Endodermal cell (in vitro differentiated cells): Measurements from ENCODE around the gene AMOTL2. TPM values are rescaled to one million over a fixed set of nuclear protein-coding genes. Genes with fewer than 3 reads are reported as not detected.

Experiments used
- DNase-seq: peaks from one replicate; pipeline ENCODE4 v3.0.0-alpha.2; 2017
- H3K27ac ChIP-seq: 2 replicates; pipeline ENCODE4 v1.5.1; 2013; ENCODE audit warnings: mild to moderate bottlenecking, low read depth, low read length, moderate library complexity
- H3K27me3 ChIP-seq: 2 replicates; pipeline ENCODE4 v1.6.1; 2013; ENCODE audit warnings: mild to moderate bottlenecking, low read length, moderate library complexity; ENCODE audit not compliant: insufficient read depth, control insufficient read depth, poor library complexity, severe bottlenecking
- H3K36me3 ChIP-seq: 2 replicates; pipeline ENCODE4 v1.7.0; 2013; ENCODE audit warnings: mild to moderate bottlenecking, low read length, moderate library complexity; ENCODE audit not compliant: control insufficient read depth, insufficient read depth
- H3K4me1 ChIP-seq: one replicate; pipeline ENCODE4 v1.7.0; 2013; ENCODE audit warnings: low read length; ENCODE audit not compliant: control insufficient read depth, insufficient read depth
- H3K4me3 ChIP-seq: 2 replicates; pipeline ENCODE4 v1.5.1; 2013; ENCODE audit warnings: mild to moderate bottlenecking, low read length, moderate library complexity
- H3K9ac ChIP-seq: 2 replicates; pipeline ENCODE4 v1.6.1; 2013; ENCODE audit warnings: mild to moderate bottlenecking, low read length, moderate library complexity; ENCODE audit not compliant: poor library complexity, severe bottlenecking; ENCODE audit errors: extremely low read depth
- H3K9me3 ChIP-seq: 2 replicates; pipeline ENCODE4 v1.6.1; 2013; ENCODE audit warnings: mild to moderate bottlenecking, low read length, moderate library complexity; ENCODE audit not compliant: control insufficient read depth
- H3K27ac Mint-ChIP-seq: 2 replicates; pipeline ENCODE4 v1.8.0; 2020; ENCODE audit warnings: mixed read lengths
- H3K27me3 Mint-ChIP-seq: 2 replicates; pipeline ENCODE4 v1.8.0; 2021; ENCODE audit warnings: mild to moderate bottlenecking, mixed read lengths; ENCODE audit not compliant: insufficient read depth
- H3K36me3 Mint-ChIP-seq: 2 replicates; pipeline ENCODE4 v1.8.0; 2020; ENCODE audit warnings: low read depth, mixed read lengths
- H3K4me1 Mint-ChIP-seq: 2 replicates; pipeline ENCODE4 v1.8.0; 2020; ENCODE audit warnings: mixed read lengths
- H3K4me3 Mint-ChIP-seq: 2 replicates; pipeline ENCODE4 v1.8.0; 2020; ENCODE audit warnings: mild to moderate bottlenecking, moderate library complexity, mixed read lengths
- H3K9me3 Mint-ChIP-seq: 2 replicates; pipeline ENCODE4 v1.8.0; 2020; ENCODE audit warnings: mild to moderate bottlenecking, mixed read lengths
- WGBS, 2 experiments: methylation state at CpG; one replicate each; pipeline versions ENCODE4 v1.1.5 to v1.1.7; 2013; ENCODE audit warnings: missing lambda C conversion rate in 2 of 2, mixed read lengths in 1 of 2; ENCODE audit not compliant: insufficient coverage in 1 of 2, insufficient read length in 1 of 2; 5-methylcytosine and 5-hydroxymethylcytosine counted together
- total RNA-seq, 2 donors: library from RNA; stranded (reverse); fragmentation: NEBNext Ultra II Directional in 1 of 2; extraction: Animal tissue kit (Norgen Biotek cat#: 25700) in 1 of 2; gene quantifications; 2 replicates in 1 of 2; 3 replicates in 1 of 2; pipeline ENCODE4 v1.2.1, GENCODE V29; 2021
- TF ChIP-seq, protein P1 (sequence below): fragments of 200-600 bp; sonication (generic); conservative IDR thresholded peaks from 2 replicates; pipeline ENCODE4 v1.5.0; 2021; ENCODE audit warnings: antibody characterized with exemption, mild to moderate bottlenecking

Gene AMOTL2
- total RNA-seq, 2 donors from 2014 or later, result 109 to 153 TPM

DNA sequence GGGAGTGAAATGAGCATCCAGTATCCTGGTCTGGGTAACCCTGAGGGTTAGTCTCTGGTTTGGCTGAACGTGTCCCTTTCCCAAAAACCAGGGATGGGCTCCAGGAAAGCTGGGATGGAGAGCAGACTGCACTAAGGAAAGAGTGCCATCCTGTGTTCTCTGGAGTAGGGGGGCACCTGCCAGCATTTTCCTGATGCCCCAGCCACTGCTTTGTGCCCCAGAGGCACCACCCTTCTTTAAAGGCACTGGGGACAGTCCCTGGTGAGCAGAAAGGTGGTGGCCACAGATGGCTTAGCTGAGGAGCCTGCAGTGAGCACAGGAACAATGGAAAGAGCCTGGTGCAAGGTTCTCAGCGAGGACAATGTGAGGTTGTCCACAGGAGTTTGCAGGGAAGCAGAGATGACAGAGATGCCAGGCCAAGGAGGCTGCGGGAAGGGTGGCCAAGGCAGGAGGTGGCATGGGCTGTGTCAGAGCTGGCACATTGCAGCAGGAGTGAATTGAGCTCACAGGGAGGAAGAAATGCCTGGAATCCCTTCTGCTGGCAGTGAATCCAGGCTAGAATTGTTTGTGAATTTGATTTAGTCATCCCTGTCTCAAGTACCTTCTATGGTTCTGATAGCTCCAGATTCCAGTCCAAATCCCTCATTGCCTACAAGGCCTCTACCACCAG is 39.9 kb downstream of the AMOTL2 start:
- no peaks in the 10 kb centered on the region for H3K9me3 Mint-ChIP-seq
- H3K27me3 Mint-ChIP-seq, result no peaks in the 10 kb centered on the region
- DNase-seq, result peak; percentile 68
- 89% methylated on average over 3 of the region's 3 CpGs for WGBS, 2 experiments
- H3K36me3 Mint-ChIP-seq, result no peaks in the 10 kb centered on the region
- Histone ChIP-seq H3K36me3 (no peaks in the 10 kb centered on the region), H3K27me3 (no peaks in the 10 kb centered on the region), H3K9ac (peak overlapping the region; percentile 50), H3K27ac (peak overlapping the region; percentile 69), H3K4me1 (peaks cover 48% of the 10 kb centered on the region), H3K9me3 (no peaks in the 10 kb centered on the region), H3K4me3 (peak overlapping the region; percentile 26)
- H3K27ac Mint-ChIP-seq, result peak overlapping the region; percentile 97
- H3K4me1 Mint-ChIP-seq, result peaks cover 63% of the 10 kb centered on the region
- TF ChIP-seq, protein P1, sequence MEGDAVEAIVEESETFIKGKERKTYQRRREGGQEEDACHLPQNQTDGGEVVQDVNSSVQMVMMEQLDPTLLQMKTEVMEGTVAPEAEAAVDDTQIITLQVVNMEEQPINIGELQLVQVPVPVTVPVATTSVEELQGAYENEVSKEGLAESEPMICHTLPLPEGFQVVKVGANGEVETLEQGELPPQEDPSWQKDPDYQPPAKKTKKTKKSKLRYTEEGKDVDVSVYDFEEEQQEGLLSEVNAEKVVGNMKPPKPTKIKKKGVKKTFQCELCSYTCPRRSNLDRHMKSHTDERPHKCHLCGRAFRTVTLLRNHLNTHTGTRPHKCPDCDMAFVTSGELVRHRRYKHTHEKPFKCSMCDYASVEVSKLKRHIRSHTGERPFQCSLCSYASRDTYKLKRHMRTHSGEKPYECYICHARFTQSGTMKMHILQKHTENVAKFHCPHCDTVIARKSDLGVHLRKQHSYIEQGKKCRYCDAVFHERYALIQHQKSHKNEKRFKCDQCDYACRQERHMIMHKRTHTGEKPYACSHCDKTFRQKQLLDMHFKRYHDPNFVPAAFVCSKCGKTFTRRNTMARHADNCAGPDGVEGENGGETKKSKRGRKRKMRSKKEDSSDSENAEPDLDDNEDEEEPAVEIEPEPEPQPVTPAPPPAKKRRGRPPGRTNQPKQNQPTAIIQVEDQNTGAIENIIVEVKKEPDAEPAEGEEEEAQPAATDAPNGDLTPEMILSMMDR, result no peak
- H3K4me3 Mint-ChIP-seq, result no peak overlapping the region

DNA sequence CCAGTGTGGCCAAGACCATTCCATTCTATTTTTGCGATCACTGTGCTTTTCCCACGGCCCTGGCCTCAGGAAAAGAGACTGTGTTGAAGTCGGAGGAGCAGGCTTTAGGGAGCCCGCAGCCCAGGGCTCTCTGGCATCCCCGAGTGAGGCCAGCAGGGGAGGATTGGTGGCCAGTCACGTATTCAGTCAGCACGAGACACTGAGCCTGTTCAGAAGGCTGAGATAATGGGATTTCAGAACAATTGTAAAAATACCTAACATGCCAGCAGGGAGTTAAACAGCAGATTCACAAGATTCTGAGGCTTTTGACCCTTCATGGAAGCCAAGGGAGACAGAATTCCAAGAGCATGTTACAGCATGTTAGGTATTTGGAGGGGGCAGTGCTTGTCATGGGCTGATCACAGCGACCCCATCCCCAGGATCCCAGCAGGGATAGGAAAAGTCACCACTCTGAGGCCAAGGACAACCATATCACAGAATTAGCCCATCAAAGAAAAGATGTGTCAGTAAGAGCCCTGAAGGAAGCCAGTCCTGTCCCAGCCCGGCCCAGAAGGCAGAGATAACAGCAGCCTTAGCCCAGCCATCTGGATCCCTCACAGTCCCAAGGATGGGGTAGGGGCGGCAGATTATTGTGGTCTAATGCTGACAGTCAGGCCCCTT is 40.6 kb downstream of the AMOTL2 start:
- Mint-ChIP-seq H3K9me3 (no peaks in the 10 kb centered on the region), H3K27me3 (no peaks in the 10 kb centered on the region), H3K4me3 (peak overlapping the region; percentile 12), H3K27ac (peak overlapping the region; percentile 97), H3K4me1 (peaks cover 57% of the 10 kb centered on the region), H3K36me3 (no peaks in the 10 kb centered on the region)
- peak overlapping the region; percentile 69 for H3K27ac ChIP-seq
- peak overlapping the region; percentile 26 for H3K4me3 ChIP-seq
- peak overlapping the region; percentile 50 for H3K9ac ChIP-seq
- H3K4me1 ChIP-seq, result peaks cover 41% of the 10 kb centered on the region
- H3K36me3 ChIP-seq, result no peaks in the 10 kb centered on the region
- TF ChIP-seq, protein P1, result peak; percentile 63
- DNase-seq, result peak; percentile 91
- WGBS, 2 experiments, result 21 to 41% methylated on average over 6 to 10 of the region's 10 CpGs
- no peaks in the 10 kb centered on the region for H3K27me3 ChIP-seq
- no peaks in the 10 kb centered on the region for H3K9me3 ChIP-seq

DNA sequence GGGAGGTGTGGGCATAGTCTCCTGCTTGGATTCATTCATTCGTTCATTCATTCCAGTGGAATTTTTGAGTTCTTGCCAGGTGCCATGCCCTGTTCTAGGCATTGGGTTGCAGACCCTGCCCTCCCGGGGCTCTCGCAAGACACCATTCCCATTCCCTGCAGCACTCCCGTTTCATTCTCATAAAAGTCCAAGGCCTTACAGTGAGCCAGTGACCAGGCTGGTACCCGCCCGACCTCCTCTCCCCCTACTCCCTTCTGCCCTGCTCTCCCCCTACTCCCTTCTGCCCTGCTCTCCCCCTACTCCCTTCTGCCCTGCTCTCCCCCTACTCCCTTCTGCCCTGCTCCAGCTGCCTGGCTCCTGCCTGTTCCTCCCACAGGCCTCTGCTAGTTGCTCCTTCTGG is 41.9 kb downstream of the AMOTL2 start:
- H3K27me3 Mint-ChIP-seq, result no peaks in the 10 kb centered on the region
- no peaks in the 10 kb centered on the region for H3K9me3 Mint-ChIP-seq
- Histone ChIP-seq H3K36me3 (no peaks in the 10 kb centered on the region), H3K9ac (no peak overlapping the region), H3K9me3 (no peaks in the 10 kb centered on the region), H3K27ac (no peak overlapping the region), H3K4me3 (no peak overlapping the region), H3K4me1 (peaks cover 37% of the 10 kb centered on the region), H3K27me3 (no peaks in the 10 kb centered on the region)
- no peak overlapping the region for H3K27ac Mint-ChIP-seq
- peaks cover 49% of the 10 kb centered on the region for H3K4me1 Mint-ChIP-seq
- no peaks in the 10 kb centered on the region for H3K36me3 Mint-ChIP-seq
- TF ChIP-seq, protein P1, result no peak
- WGBS, 2 experiments, result 93% methylated on average over 3 to 6 of the region's 6 CpGs
- no peak for DNase-seq
- no peak overlapping the region for H3K4me3 Mint-ChIP-seq
